ENCODE results near the gene MYLK. TPM values are rescaled to one million over a fixed set of nuclear protein-coding genes. Genes with fewer than 3 reads are reported as not detected.

MYLK gene
- total and polyA plus RNA-seq, 2 of the 4 experiments (the other 2 are of a cell fraction): 299 to 484 TPM

GRCh38 chr3:123663977-123664376 lies 220.2 kb downstream of the MYLK start:
- Histone ChIP-seq H3K27ac (ENCODE audit: insufficient read depth, low read length) (no peak overlapping the region), H2AK5ac (ENCODE audit: low read depth, low read length) (no peak overlapping the region), H3K14ac (replicated peaks; ENCODE audit: low read depth, low read length) (no peak overlapping the region), H2AK9ac (replicated peaks; ENCODE audit: low read depth, low read length, poor library complexity) (no peak overlapping the region), H2BK120ac (ENCODE audit: low read depth, low read length) (no peak overlapping the region), H4K20me1 (ENCODE audit: insufficient read depth, low read length) (0 out of 2 replicates have a peak, but pooled peaks cover 4% of the 10 kb centered on the region), H3K4me3 (ENCODE audit: insufficient read depth, low read depth, low read length) (no peak overlapping the region), H3K23ac (ENCODE audit: low read depth, low read length) (no peak overlapping the region), H3K4me2 (ENCODE audit: low read depth, low read length) (no peak overlapping the region), H4K8ac (ENCODE audit: low read depth in 2 of 2, low read length in 2 of 2) (no peak overlapping the region), H3K36me3 (ENCODE audit: control insufficient read depth, insufficient read depth, low read length) (peaks cover 71% of the 10 kb centered on the region), H3K9ac (ENCODE audit: low read depth, low read length) (no peak overlapping the region), H3K4me1 (ENCODE audit: control insufficient read depth, insufficient read depth, low read length) (peaks cover 20% of the 10 kb centered on the region), H3K9me1 (ENCODE audit: insufficient read depth, low read length) (peaks cover 30% of the 10 kb centered on the region), H2BK5ac (ENCODE audit: low read depth, low read length, poor library complexity, severe bottlenecking) (no peak overlapping the region), H3K27me3 (ENCODE audit: control insufficient read depth, insufficient read depth, low read length) (no peaks in the 10 kb centered on the region), H2BK15ac (ENCODE audit: low read depth, low read length) (no peak overlapping the region), H4K5ac (ENCODE audit: low read depth, low read length) (no peak overlapping the region), H3K79me1 (ENCODE audit: low read depth in 1 of 2, low read length in 2 of 2) (peaks cover 9 to 37% of the 10 kb centered on the region in 2 experiments), H3K56ac (ENCODE audit: extremely low read depth, insufficient read depth, low read length) (no peak overlapping the region), H2AFZ (replicated peaks; ENCODE audit: low read length, poor library complexity) (no peak overlapping the region), H3K18ac (ENCODE audit: low read depth, low read length) (no peak overlapping the region), H3K9me3 (ENCODE audit: control insufficient read depth, insufficient read depth, low read length) (no peaks in the 10 kb centered on the region), H3K4ac (ENCODE audit: low read depth, low read length) (no peak overlapping the region), H2BK20ac (ENCODE audit: low read depth, low read length) (no peak overlapping the region), H4K91ac (ENCODE audit: insufficient read depth, low read depth, low read length) (no peak overlapping the region)
- WGBS, 2 experiments (ENCODE audit: extremely low coverage in 2 of 2, insufficient read length in 1 of 2): 80% methylated on average over 1 of the region's 9 CpGs; no CpG with 5 or more reads in 1 of the 2 experiments
- in situ Hi-C loops (cut with MboI; ENCODE audit: low sequenced_read_pairs): no loop called here
- BruUV-seq (replicated peaks): no TSS peak
- ATAC-seq (ENCODE audit: low read depth) (no peak), DNase-seq (no peak)
- dilution Hi-C loops (cut with HindIII; ENCODE audit: low sequenced_read_pairs, unreplicated experiment): no loop called here
- POLR2A ChIA-PET (ENCODE audit: unreplicated experiment): no interaction called here
- no peak for TF ChIP-seq CHD1 (IDR thresholded peaks at IDR 0.05; ENCODE audit: low read depth, low read length)
- TF ChIP-seq RCOR1 (IDR thresholded peaks at IDR 0.05; ENCODE audit: insufficient replicate concordance, low read length): no peak
- TF ChIP-seq ELK1 (IDR thresholded peaks at IDR 0.05; ENCODE audit: borderline replicate concordance, low read depth, low read length): no peak
- no peak for TF ChIP-seq POLR2A (IDR thresholded peaks at IDR 0.05; ENCODE audit: low read depth, low read length)
- TF ChIP-seq MAFK (IDR thresholded peaks at IDR 0.05; ENCODE audit: low read depth, low read length): no peak
- no peak for TF ChIP-seq FOS (IDR thresholded peaks at IDR 0.05; ENCODE audit: low read depth, low read length)
- no peak for TF ChIP-seq NFE2L2 (IDR thresholded peaks at IDR 0.05; ENCODE audit: low read depth, low read length)
- CTCF ChIA-PET: no interaction called here
- intact Hi-C loops (cut with micrococcal nuclease): no loop called here

Measured in IMR-90 (cell line).